HUDEP-2 (cell line): ENCODE results near the gene PISD.
A peak's percentile ranks its signal among the peaks of the same experiment; 100 is the strongest.

Experiments
- DNase-seq, 76 experiments: peaks; one replicate each; lab custom pipeline; 2025; ENCODE audit not compliant: unreplicated experiment in 76 of 76; lab: John Stamatoyannopoulos, UW

Gene PISD

DNA sequence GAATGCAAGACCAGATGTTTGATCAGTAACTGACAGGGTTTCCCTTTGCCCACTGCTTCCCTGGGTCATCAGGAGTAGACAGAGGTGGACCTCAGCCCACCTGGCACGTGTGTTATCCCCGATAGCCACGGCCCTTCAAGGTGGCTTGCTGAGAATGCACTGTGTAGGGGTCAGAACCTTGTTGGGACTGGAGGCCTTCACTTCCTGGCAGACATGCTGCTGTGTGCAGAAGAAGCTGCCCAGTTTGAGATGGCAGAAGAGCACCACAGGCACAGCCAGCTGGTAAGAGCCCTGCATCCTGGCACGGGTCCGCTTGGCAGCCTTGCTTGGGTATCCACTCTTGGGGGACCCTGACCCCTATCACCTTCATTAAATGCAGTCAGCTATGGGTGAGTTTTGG lies 83.8 kb downstream of the PISD start:
- no peak for DNase-seq

DNA sequence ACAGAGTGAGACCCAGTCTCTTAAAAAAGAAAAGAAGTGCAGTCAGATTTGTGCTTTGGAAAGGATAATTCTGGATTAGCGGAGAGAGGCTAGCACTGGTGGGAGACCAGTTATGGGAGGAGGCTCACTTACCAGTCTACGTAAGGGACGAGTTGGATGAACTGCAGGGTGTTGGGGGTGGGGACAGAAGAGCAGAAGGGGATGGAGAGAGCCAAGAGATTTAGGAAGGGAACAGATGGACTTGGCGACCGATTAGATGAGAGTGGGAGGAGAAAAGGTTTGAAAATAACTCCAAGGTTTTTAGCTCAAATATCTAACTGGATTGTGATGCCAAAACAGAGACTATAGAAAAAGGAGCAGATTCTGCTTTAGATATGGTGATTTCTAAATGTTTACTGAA lies 84.3 kb downstream of the PISD start:
- DNase-seq: no peak

DNA sequence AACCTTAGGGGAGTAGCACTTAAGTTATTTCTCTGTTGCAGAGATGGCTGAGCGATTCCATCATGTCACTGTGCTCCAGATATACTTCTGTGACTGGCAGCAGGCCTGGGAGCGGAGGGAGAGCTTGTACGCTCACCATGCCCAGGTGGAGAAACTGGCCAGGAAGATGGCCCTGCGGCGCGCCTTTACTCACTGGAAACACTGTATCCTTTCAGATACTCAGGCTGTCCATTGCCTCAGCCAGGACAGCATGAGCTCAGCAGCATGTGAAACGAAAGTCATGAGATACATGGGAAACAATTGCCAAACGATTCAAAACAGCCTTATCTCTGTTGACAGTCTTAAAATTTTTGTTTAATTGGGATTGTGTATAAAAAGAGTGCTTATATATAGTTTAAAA lies 86.8 kb downstream of the PISD start:
- DNase-seq: no peak

DNA sequence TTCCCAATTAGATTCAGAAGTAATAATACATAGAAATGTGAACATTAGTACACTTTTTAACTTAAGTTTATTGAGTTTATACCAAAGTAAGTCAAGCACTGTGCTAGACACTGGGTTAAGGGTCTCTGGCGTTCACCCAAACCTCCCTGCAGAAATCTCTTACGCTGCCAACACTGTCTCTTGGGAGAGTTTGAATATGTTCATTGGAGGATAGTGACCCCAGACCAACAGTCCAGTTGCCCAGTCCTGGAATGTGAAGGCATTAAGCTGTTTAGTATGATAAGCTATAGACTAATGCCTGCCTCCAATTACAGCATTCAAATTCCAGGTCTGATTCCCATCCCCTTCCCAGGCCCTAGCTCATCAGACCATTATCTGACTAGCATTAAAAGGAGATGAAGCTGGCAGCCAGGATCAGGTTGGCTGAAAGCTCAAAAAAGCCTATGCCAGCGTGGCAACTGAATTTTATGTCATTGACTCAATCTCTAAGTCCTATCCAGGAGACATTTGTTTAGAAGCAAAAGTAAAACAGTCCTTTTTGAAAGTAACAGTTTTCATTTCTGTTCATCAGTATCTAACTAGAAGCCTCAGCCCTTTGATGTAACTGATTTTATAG lies 87.9 kb downstream of the PISD start:
- no peak for DNase-seq

DNA sequence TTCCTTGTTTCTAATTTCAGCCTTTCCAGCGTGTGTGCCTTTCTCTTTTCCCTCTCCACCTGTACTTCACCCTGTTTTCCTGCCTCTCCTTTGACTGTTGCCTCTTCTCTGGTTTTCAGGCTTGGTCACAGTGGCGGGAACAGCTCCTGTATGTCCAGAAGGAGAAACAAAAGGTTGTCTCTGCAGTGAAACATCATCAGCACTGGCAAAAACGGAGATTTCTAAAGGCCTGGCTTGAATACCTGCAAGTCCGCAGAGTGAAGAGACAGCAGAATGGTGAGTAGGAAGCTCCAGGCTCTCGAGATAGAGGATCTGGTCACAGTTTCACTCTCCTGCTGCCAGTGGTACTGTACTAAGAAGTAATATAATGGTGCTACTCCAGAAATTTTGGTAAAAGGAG lies 89.1 kb downstream of the PISD start:
- DNase-seq: no peak

DNA sequence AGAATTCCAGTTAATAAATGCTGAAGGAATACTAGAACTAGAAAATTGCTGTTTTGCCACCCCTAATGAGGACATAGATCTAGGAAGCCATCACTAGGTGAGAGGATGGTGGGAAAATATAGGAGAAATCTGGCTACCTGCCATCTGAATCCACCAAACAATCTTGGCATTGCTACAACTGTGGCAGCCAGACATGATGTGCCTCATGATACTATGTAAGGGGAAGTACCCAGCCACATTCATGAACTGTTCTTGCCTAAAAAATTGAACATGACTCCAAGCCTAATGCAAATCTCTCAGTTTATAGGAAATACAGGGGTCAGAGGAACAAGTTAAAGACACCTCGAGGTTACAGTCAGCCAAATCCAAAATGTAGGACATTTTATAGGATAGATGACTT lies 92.9 kb downstream of the PISD start:
- peak in 1 of 76 experiments; percentile 12 for DNase-seq
